IPS-20b (cell line): ENCODE data around the gene NT5M.

Source experiments
- H3K27ac ChIP-seq: one replicate; pipeline ENCODE4 v1.5.1; 2013; ENCODE audit warnings: low read length
- H3K27me3 ChIP-seq: 2 replicates; pipeline ENCODE4 v1.6.1; 2013; ENCODE audit warnings: mild to moderate bottlenecking, low read length, inconsistent platforms; ENCODE audit not compliant: insufficient read depth
- H3K36me3 ChIP-seq: 2 replicates; pipeline ENCODE4 v1.6.1; 2013; ENCODE audit warnings: low read depth, mild to moderate bottlenecking, inconsistent platforms, low read length, moderate library complexity; ENCODE audit not compliant: insufficient read depth
- H3K4me1 ChIP-seq: 2 replicates; pipeline ENCODE4 v1.6.1; 2013; ENCODE audit warnings: mild to moderate bottlenecking, control low read depth, inconsistent platforms, low read length, moderate library complexity; ENCODE audit not compliant: insufficient read depth
- H3K4me3 ChIP-seq: 2 replicates; pipeline ENCODE4 v1.5.1; 2013; ENCODE audit warnings: mild to moderate bottlenecking, low read length, inconsistent platforms
- H3K9ac ChIP-seq: 2 replicates; pipeline ENCODE4 v1.6.1; 2013; ENCODE audit warnings: low read depth, mild to moderate bottlenecking, inconsistent platforms, low read length, moderate library complexity
- H3K9me3 ChIP-seq: 2 replicates; pipeline ENCODE4 v1.6.1; 2013; ENCODE audit warnings: mild to moderate bottlenecking, low read depth, low read length, inconsistent platforms; ENCODE audit not compliant: insufficient read depth

NT5M gene

DNA sequence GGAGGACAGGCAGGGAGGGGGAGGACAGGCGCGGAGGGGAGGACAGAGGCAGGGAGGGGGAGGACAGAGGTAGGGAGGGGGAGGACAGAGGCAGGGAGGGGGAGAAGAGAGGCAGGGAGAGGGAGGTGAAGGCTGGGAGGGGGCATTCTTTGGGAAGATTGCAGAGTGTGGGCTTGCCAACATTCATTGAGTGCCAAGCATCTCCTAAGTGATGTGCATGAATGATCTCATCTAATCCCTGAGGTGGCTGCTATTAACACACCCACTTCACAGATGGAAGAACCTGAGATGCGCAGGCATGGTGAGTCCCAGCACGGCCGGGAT lies 58.3 kb downstream of the NT5M start:
- no peak overlapping the region for H3K9ac ChIP-seq
- peaks cover 7% of the 10 kb centered on the region for H3K9me3 ChIP-seq
- no peak overlapping the region for H3K4me3 ChIP-seq
- no peaks in the 10 kb centered on the region for H3K27me3 ChIP-seq
- H3K4me1 ChIP-seq = no peaks in the 10 kb centered on the region
- no peaks in the 10 kb centered on the region for H3K36me3 ChIP-seq
- H3K27ac ChIP-seq = no peak overlapping the region

DNA sequence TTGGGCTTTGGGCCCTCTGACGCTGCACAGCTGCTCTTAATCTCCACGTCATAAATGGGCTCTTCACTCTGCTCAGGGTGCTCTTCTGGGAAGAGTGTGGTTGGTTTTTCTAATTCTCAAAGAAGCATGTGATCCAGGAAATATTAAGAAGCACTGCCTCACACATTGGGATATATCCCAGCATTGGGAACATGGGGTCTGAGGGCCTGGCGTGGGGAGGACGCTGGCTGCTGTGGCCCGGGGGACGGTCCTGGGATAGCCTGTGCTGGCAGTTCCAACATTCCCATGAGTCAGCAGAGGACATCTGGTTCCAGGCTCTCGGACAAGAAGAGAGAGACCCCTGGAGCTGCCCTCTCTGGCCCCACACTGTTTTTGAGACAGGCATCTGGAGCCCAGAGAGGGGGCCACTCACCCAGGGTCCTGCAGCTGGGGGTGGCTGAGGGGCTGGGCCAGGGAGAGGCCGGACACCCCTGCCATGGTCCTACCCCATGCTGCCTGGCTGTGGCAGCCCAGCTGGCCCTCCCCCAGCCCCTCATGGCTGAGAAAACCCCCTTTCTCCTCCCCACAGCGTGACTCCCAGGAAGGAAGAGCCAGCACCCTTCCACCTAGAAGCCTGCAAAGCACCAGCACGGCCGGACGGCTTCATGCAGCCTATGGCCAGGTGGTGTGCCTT lies 58.8 kb downstream of the NT5M start:
- Histone ChIP-seq H3K27ac (no peak overlapping the region), H3K9ac (no peak overlapping the region), H3K4me1 (no peaks in the 10 kb centered on the region), H3K27me3 (no peaks in the 10 kb centered on the region), H3K36me3 (no peaks in the 10 kb centered on the region), H3K4me3 (no peak overlapping the region), H3K9me3 (peaks cover 7% of the 10 kb centered on the region)

- no peak overlapping the region for H3K9ac ChIP-seq
- peaks cover 7% of the 10 kb centered on the region for H3K9me3 ChIP-seq
- no peaks in the 10 kb centered on the region for H3K36me3 ChIP-seq
- no peaks in the 10 kb centered on the region for H3K27me3 ChIP-seq
- H3K4me1 ChIP-seq = no peaks in the 10 kb centered on the region
- no peak overlapping the region for H3K4me3 ChIP-seq
- no peak overlapping the region for H3K27ac ChIP-seq
Observed at GRCh38 chr17:17362540-17362930, 59.4 kb downstream of the NT5M start.

- no peaks in the 10 kb centered on the region for H3K36me3 ChIP-seq
- H3K9me3 ChIP-seq = peaks cover 7% of the 10 kb centered on the region
- H3K9ac ChIP-seq = no peak overlapping the region
- no peak overlapping the region for H3K27ac ChIP-seq
- H3K4me3 ChIP-seq = no peak overlapping the region
- no peaks in the 10 kb centered on the region for H3K4me1 ChIP-seq
- no peaks in the 10 kb centered on the region for H3K27me3 ChIP-seq
Observed at GRCh38 chr17:17363638-17364337, 60.6 kb downstream of the NT5M start.

GRCh38 chr17:17364338-17364667 lies 61.1 kb downstream of the NT5M start:
- no peaks in the 10 kb centered on the region for H3K27me3 ChIP-seq
- H3K4me3 ChIP-seq = no peak overlapping the region
- no peaks in the 10 kb centered on the region for H3K4me1 ChIP-seq
- H3K36me3 ChIP-seq = no peaks in the 10 kb centered on the region
- H3K9me3 ChIP-seq = peaks cover 7% of the 10 kb centered on the region
- no peak overlapping the region for H3K9ac ChIP-seq
- no peak overlapping the region for H3K27ac ChIP-seq

- H3K9ac ChIP-seq = no peak overlapping the region
- H3K4me3 ChIP-seq = no peak overlapping the region
- H3K27me3 ChIP-seq = no peaks in the 10 kb centered on the region
- no peak overlapping the region for H3K27ac ChIP-seq
- H3K36me3 ChIP-seq = no peaks in the 10 kb centered on the region
- no peaks in the 10 kb centered on the region for H3K4me1 ChIP-seq
- no peaks in the 10 kb centered on the region for H3K9me3 ChIP-seq
Observed at GRCh38 chr17:17365476-17366110, 62.4 kb downstream of the NT5M start.

DNA sequence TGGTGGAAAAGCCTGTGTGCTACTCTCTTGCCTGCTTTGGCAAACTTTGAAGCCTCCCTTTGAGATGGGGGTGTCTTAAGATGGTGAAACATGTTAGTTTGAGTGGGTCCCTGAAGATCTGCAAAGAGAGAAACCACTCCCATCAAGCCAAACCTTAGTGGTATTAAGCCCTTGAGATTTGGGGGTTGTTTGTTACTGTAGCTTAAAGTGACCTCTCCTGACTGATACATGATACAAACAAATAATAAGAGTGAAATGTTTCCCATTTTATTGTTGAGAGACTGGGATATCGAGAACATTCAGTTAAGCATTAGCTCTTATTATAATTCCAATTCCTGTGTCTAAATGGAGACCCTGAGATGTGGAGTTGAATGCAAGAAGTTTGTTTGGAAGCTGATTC lies 63.1 kb downstream of the NT5M start:
- Histone ChIP-seq H3K9me3 (no peaks in the 10 kb centered on the region), H3K4me3 (no peak overlapping the region), H3K27ac (no peak overlapping the region)

DNA sequence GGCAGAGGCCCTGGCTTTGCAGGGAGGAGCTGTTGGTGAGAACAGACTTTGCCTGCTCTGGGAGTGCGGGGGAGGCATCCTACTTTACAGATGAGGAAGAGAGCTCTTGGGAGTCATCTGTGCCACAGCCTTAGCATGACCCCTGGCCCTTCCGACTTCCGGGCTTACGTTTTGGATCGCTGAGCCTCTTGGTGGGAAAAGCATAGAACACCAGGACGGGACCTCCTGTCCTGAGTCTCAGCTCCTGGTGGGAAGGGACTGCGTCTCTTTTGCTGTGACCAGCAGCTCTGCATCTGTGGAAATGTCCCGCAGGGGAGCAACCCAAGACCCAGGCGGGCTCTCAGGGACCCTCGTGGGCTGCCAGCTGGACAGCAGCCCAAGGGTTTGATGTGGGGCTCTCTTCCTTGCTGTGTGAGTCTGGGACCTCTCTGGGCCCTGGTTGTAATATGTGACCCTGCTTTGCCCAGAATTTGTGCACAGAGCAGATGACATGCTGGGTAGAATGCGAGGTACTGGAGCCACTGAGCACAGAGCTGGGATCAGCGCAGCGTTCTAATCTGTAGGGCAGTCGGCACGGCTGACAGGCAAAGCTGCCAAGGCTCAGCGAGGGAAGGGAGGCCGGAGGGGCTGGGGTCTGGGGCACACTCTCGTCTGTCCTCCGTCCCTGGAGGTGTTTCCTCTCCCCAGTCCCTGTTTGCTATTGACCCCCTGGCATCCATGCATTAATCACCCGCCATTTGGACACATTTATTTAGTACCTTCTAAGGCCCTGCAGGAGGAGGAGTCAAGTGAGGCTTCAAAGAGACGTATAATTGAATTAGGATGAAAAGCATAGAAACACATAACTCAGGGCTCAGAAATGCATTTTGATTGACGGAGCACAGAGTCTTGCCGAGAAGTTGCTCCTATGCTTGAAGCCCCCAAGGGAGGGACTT lies 64.0 kb downstream of the NT5M start:
- Histone ChIP-seq H3K9ac (no peak overlapping the region), H3K27ac (no peak overlapping the region), H3K36me3 (no peaks in the 10 kb centered on the region), H3K4me1 (no peaks in the 10 kb centered on the region), H3K27me3 (no peaks in the 10 kb centered on the region), H3K4me3 (no peak overlapping the region), H3K9me3 (no peaks in the 10 kb centered on the region)

More for the DNA sequence above, 63.1 kb downstream of the NT5M start:
- Histone ChIP-seq H3K4me1 (no peaks in the 10 kb centered on the region), H3K27me3 (no peaks in the 10 kb centered on the region), H3K9ac (no peak overlapping the region), H3K36me3 (no peaks in the 10 kb centered on the region)

DNA sequence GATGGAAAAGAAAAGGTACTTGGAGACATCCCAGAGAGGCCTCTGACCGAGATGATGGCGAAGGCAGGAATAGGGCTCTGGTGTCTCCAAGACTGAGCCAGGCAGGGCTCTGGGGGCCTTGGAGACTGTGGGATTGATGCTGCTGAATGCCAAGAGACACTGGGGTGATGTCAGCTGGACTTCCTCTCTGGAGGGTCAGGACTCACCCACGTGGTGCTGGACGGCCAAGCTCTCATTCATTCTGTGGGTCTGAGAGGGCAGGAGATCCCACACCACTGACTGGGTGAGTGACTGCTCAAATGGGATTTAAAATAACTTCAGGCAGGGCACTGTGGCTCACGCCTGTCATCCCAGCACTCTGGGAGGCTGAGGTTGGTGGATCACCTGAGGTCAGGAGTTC lies 64.8 kb downstream of the NT5M start:
- Histone ChIP-seq H3K9ac (no peak overlapping the region), H3K9me3 (no peaks in the 10 kb centered on the region), H3K27ac (no peak overlapping the region), H3K36me3 (no peaks in the 10 kb centered on the region), H3K27me3 (no peaks in the 10 kb centered on the region), H3K4me3 (no peak overlapping the region), H3K4me1 (no peaks in the 10 kb centered on the region)

- Histone ChIP-seq H3K27ac (no peak overlapping the region), H3K9me3 (no peaks in the 10 kb centered on the region), H3K4me3 (no peak overlapping the region), H3K4me1 (no peaks in the 10 kb centered on the region), H3K27me3 (no peaks in the 10 kb centered on the region), H3K9ac (no peak overlapping the region), H3K36me3 (no peaks in the 10 kb centered on the region)
Observed at GRCh38 chr17:17370711-17371110, 67.5 kb downstream of the NT5M start.

DNA sequence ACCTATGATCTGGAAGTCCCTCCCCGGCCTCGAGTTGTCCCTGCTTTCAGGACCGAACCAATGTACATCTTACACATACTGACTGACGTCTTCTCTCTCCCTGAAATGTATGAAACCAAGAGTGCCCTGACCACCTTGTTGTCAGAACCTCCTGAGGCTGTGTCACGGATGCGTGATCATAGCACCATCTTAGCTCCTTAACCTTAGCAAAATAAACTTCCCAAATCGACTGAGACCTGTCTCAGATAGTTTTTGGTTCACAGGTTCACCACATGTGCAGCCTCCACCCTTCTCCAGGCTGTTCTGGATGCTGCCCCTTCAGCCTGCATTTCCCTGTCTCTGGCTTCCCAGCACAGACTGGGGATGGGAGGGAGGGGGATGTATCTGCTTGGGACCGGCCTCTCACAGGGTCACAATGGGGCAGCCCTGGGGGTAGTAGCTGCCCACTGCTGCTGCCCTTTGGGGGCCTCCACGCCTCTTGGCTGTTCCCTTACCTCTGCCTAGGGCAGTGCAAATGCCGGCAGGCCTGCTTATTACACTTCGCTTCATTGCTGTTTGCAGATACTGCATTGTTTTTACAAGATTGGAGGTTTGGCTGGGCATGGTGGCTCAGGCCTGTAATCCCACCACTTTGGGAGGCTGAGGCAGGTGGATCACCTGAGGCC lies 69.8 kb downstream of the NT5M start:
- Histone ChIP-seq H3K9ac (no peak overlapping the region), H3K27ac (no peak overlapping the region), H3K4me3 (no peak overlapping the region), H3K27me3 (no peaks in the 10 kb centered on the region), H3K36me3 (no peaks in the 10 kb centered on the region), H3K4me1 (no peaks in the 10 kb centered on the region), H3K9me3 (no peaks in the 10 kb centered on the region)
